AG09319 (cell line): Measurements from ENCODE around the gene AURKAIP1.

Experiments used
- DNase-seq: peaks from one replicate; pipeline ENCODE4 v3.0.0-alpha.2; 2010; ENCODE audit warnings: low read depth; ENCODE audit errors: extremely low read depth
- TF ChIP-seq, protein P1 (sequence below): IDR thresholded peaks from 2 replicates; pipeline ENCODE4 v1.5.1; 2011; ENCODE audit warnings: low read depth, mild to moderate bottlenecking, inconsistent platforms, low read length, moderate library complexity

The AURKAIP1 gene

GRCh38 chr1:1397839-1398523 lies 23.0 kb upstream of the AURKAIP1 start:
- TF ChIP-seq, protein P1, sequence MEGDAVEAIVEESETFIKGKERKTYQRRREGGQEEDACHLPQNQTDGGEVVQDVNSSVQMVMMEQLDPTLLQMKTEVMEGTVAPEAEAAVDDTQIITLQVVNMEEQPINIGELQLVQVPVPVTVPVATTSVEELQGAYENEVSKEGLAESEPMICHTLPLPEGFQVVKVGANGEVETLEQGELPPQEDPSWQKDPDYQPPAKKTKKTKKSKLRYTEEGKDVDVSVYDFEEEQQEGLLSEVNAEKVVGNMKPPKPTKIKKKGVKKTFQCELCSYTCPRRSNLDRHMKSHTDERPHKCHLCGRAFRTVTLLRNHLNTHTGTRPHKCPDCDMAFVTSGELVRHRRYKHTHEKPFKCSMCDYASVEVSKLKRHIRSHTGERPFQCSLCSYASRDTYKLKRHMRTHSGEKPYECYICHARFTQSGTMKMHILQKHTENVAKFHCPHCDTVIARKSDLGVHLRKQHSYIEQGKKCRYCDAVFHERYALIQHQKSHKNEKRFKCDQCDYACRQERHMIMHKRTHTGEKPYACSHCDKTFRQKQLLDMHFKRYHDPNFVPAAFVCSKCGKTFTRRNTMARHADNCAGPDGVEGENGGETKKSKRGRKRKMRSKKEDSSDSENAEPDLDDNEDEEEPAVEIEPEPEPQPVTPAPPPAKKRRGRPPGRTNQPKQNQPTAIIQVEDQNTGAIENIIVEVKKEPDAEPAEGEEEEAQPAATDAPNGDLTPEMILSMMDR: no peak
- no peak for DNase-seq

DNA sequence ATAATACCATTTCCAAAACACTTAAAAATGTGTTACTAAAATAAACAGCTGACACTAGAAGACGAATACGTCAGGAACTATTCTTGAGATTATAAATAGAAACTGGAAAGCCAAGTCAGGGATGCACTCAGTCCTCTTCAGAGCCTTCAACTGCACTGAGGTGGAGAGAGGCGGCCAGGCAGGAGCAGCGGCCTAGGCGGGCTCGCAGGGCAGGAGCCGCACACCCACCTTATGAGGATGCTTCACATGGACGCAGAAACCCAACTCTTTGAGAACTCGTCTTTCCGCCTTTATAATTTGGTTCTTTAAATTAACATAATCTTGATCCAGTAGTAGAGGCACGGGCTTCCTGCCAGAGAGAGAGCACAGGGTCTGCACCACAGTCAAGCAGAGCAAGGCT lies 20.2 kb upstream of the AURKAIP1 start:
- DNase-seq: no peak
- TF ChIP-seq, protein P1: no peak

GRCh38 chr1:1394116-1394515 lies 19.1 kb upstream of the AURKAIP1 start:
- no peak for DNase-seq
- TF ChIP-seq, protein P1: no peak

- TF ChIP-seq, protein P1: no peak
- no peak for DNase-seq
Observed at GRCh38 chr1:1393428-1393827, 18.4 kb upstream of the AURKAIP1 start.

GRCh38 chr1:1393014-1393413 lies 18.0 kb upstream of the AURKAIP1 start:
- TF ChIP-seq, protein P1: no peak
- no peak for DNase-seq

DNA sequence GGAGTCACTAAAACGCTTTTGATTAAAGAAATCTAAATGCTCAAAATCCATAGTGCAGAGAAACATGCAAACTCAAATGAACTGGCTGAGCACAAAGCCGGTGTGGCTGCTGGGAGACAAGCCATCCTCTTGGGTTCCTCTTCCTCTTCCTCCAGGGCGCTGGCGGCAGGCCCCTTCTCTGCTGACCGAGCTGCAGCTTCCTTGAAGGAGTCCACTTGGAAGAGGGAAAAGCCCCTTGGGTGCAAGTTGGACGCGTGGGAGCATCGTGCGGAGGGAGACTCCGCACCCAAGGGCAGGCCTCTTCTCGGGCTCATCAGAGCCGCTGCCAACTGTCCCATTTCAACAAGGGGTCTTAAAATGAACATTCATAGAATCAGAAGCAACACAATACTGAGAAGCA lies 16.2 kb upstream of the AURKAIP1 start:
- TF ChIP-seq, protein P1: no peak

GRCh38 chr1:1390675-1391074 lies 15.7 kb upstream of the AURKAIP1 start:
- no peak for DNase-seq
- TF ChIP-seq, protein P1: no peak

More for the DNA sequence above, 16.2 kb upstream of the AURKAIP1 start:
- no peak for DNase-seq
